GM12874 (cell line): ENCODE results near the gene MYH9.

Experiments used
- TF ChIP-seq, protein P1 (sequence below): IDR thresholded peaks from 2 replicates; pipeline ENCODE4 v1.5.1; 2011; ENCODE audit warnings: low read depth, mild to moderate bottlenecking, control low read depth, low read length, moderate library complexity; ENCODE audit not compliant: insufficient read depth

MYH9 gene

DNA sequence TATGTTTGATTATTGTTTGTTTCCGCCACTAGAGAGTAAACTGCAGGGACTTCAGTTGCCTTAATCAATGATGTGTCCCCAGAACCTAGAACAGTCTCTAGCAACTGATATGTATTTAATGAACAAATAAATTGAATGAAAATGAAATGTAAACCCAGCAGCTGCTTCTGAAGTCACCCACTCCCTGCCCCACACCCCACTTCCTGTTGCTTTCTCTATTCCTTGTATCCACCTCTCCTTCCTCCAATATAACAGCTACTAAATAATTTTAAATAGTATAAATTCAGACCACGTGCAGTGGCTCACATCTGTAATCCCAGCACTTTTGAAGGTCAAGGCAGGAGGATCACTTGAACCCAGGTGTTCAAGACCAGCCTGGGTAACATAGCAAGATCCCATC lies 15.8 kb downstream of the MYH9 start:
- TF ChIP-seq, protein P1, sequence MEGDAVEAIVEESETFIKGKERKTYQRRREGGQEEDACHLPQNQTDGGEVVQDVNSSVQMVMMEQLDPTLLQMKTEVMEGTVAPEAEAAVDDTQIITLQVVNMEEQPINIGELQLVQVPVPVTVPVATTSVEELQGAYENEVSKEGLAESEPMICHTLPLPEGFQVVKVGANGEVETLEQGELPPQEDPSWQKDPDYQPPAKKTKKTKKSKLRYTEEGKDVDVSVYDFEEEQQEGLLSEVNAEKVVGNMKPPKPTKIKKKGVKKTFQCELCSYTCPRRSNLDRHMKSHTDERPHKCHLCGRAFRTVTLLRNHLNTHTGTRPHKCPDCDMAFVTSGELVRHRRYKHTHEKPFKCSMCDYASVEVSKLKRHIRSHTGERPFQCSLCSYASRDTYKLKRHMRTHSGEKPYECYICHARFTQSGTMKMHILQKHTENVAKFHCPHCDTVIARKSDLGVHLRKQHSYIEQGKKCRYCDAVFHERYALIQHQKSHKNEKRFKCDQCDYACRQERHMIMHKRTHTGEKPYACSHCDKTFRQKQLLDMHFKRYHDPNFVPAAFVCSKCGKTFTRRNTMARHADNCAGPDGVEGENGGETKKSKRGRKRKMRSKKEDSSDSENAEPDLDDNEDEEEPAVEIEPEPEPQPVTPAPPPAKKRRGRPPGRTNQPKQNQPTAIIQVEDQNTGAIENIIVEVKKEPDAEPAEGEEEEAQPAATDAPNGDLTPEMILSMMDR = no peak

DNA sequence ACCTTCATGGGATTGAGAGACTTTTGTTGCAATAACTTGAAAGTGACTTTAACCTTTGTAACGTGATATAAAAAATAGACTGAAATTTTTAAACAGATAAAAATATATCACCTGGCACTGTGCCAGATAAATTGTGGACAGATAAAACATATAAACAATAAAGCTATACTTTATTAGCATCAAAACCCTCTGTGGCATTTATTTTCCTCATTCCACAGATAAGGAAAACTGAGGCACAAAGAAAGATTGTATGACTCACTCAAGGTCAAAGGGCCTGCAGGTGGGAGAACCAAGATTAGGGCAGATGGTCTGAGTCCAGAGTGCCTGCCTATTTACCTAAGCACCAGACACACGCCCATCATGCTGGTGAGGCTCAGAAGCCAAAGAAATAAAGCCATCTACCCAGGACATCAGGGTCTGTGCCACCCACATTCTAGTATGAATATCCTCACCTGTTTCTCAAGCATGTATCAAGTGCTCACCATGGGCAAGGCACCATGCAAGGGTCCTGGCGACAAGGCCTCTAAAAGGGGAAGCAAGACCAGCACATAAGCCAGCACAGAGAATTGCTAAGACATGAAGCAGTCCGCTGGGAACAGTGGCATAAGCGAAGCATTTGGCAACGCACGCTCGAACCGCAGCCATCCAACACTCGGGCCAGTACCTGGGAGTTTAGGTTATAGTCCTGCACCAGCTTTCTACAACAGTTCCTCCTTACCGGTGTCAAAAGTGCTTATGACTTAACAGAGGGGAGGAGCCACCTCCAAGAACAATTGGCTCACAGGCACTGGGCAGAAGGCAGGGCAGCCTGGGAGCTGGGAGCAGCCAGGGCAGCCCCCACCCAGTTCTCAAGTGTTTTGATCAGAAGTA lies 17.6 kb downstream of the MYH9 start:
- TF ChIP-seq, protein P1 = no peak

DNA sequence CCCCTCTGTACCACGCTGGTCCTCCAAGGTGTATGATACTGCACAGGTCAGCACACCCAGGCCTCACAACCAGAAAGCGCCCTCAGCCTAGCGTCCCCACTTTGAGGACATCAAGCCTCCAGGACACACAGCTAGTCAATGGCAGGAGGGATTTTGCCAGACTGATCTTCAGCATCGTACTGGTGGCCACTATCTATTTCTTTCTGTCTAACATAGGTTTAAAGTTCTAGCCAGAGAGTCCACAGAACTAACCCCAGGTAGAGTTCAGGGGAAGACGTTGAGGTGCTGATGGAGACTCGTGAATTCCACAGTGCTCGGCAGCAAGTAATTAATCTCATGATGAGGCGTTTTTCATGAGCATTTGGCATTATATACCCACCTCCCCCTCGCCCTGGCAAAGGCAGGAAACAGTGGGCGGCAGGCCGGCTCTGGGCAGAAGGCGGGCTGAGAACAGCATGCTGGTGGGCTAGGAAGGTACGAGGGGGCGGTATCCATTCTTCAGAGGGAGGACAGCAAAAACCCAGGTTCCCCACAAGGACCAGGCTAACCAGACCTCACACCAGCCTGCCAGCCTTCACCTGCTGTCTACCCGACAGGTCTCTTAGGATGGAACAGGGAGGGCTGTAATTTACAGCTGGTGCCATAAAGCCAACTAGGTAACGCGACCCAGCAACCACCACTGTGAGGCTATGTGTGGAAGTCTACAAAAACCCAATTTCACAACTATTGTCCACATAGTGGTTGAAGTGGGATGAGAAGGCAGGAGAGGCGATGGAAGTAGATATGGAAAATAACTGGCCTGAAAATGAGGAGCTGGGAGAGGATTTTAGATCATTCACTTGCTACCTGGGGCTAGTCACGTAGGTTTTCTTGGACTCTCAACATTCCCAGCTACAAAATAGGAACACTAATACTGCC lies 18.5 kb downstream of the MYH9 start:
- TF ChIP-seq, protein P1 = no peak

DNA sequence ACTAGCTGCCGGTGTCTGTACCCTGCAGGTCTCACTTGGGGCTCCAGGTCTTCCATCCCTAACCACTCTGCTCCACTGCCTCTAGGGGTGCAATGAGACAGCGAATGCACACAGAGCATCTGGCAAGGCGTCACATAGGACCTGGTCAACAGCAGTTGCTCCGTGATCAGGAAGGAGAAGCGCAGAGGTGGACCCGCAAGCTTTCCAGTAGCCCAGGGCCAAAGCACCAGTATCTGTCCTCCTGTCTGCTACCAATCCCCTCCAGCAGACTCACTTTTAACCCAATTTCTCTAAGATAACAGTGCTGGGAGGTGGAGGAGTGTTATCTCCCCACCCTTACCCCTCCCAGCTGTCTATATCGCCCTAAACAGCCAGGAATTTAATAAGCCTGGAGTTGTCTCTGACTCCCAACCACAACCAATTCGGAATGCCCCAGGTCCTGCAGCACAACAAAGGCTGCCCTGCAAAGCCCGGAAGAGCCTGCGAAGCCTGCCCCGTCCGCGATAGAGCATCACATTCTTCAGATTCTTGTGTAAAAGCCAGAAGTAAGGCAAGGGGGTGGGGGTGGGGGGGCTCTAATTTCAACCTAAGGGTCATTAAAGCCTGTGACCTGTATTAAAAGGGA lies 19.3 kb downstream of the MYH9 start:
- TF ChIP-seq, protein P1 = no peak

DNA sequence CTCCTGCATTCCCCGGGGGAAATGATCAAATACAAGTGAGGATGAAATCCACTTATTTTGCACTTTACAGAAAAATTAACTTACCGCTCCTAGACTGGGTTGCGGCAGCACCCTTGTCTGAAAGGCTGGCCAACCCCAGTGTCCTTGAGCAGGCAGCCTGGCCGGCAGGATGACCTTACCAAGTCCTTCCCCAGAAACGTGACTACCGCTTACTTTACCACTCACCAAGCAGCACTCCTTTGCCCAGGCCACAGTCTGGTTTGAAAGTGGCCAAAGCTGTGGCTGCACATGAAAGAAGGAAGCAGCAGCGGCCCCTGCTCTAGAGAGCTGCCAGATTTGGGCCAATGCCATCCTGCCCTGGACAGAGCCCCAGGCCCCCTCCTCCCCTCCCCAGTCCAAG lies 20.3 kb downstream of the MYH9 start:
- TF ChIP-seq, protein P1 = no peak

DNA sequence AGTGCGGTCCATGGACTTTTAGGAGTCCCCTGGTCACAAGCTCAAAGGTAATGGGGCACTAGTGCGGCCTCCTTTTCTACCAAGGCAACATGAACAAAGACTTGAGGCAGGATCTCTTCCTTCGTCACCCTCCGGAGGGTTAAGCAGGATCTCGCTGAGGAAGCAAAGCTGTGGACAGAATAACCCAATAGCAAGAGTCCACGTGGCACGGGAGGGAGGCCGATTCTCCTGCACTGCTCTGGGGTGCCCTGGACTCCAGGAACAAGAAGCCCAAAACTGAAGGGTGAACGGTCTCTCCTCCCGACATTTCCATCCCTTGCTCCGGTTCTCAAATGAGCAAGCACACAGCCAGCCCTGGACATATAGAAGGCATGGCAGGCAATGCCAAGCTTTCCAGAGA lies 20.7 kb downstream of the MYH9 start:
- TF ChIP-seq, protein P1 = no peak

DNA sequence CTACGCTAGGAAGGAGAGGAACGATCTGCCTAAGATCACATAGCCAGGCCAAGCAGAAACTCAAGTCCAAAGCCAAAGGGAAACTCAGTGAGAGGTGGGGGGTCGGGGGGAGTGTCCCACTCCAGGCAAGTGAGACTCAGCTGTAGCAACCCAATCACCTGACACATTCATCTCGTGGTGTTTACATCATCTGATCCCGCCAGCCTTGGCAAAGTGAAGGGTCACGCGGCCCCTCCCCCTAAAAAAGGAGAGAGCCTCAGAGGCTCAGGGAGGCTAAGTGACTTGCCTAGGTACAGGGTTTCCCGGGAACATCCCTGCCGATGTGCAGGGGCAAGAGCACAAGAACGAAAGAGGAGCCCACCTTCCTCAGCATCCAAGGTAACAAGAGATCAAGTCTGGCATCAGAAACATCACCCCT lies 21.5 kb downstream of the MYH9 start:
- TF ChIP-seq, protein P1 = no peak
